ENCODE results near the gene DUSP22.

The DUSP22 gene

GRCh38 chr6:381742-382461 is 89.6 kb downstream of the DUSP22 start:
- DNase-seq, result no peak

- no peak for DNase-seq
Measured at GRCh38 chr6:382883-383810, 90.9 kb downstream of the DUSP22 start.

- DNase-seq, result no peak
Measured at GRCh38 chr6:383856-384255, 91.6 kb downstream of the DUSP22 start.

GRCh38 chr6:384898-385297 is 92.6 kb downstream of the DUSP22 start:
- no peak for DNase-seq

- no peak for DNase-seq
Measured at GRCh38 chr6:385614-386013, 93.3 kb downstream of the DUSP22 start.

GRCh38 chr6:386688-387266 is 94.5 kb downstream of the DUSP22 start:
- no peak for DNase-seq

GRCh38 chr6:387293-387741 is 95.0 kb downstream of the DUSP22 start:
- no peak for DNase-seq

- DNase-seq, result no peak
Measured at GRCh38 chr6:388202-388903, 96.1 kb downstream of the DUSP22 start.

GRCh38 chr6:389143-389542 is 96.9 kb downstream of the DUSP22 start:
- no peak for DNase-seq

GRCh38 chr6:389622-390021 is 97.3 kb downstream of the DUSP22 start:
- DNase-seq, result peak; percentile 26

GRCh38 chr6:390914-391558 is 98.7 kb downstream of the DUSP22 start:
- DNase-seq, result no peak

- DNase-seq, result no peak
Measured at GRCh38 chr6:391559-392440, 99.5 kb downstream of the DUSP22 start, which contains the start of gene IRF4. Gene IRF4, plus strand, starts transcription at chr6:391752. Its CDS starts 1,401 bp downstream, at chr6:393153.

- peak; percentile 24 for DNase-seq
Measured at GRCh38 chr6:392441-393390, 100.4 kb downstream of the DUSP22 start.

GRCh38 chr6:393391-394221 is 101.3 kb downstream of the DUSP22 start:
- no peak for DNase-seq

- no peak for DNase-seq
Measured at GRCh38 chr6:394641-395289, 102.5 kb downstream of the DUSP22 start.

- DNase-seq, result no peak
Measured at GRCh38 chr6:395432-396125, 103.3 kb downstream of the DUSP22 start.

GRCh38 chr6:396126-396520 is 103.8 kb downstream of the DUSP22 start:
- DNase-seq, result no peak

- DNase-seq, result no peak
Measured at GRCh38 chr6:397056-397455, 104.8 kb downstream of the DUSP22 start.
